PFSK-1 (cell line): ENCODE results near the gene SAP30L.

ENCODE experiments used
- POLR2AphosphoS5 ChIP-seq: IDR thresholded peaks from 2 replicates; pipeline ENCODE4 v1.6.1; 2012; ENCODE audit warnings: low read depth, mild to moderate bottlenecking, control low read depth, low read length, moderate library complexity
- SIN3A ChIP-seq: IDR thresholded peaks from 2 replicates; pipeline ENCODE4 v1.6.1; 2012; ENCODE audit warnings: mild to moderate bottlenecking, low read length, moderate library complexity, borderline replicate concordance; ENCODE audit not compliant: insufficient read depth
- TAF1 ChIP-seq: IDR thresholded peaks from 2 replicates; pipeline ENCODE4 v1.6.1; 2012; ENCODE audit warnings: low read length, control low read depth, borderline replicate concordance; ENCODE audit not compliant: insufficient read depth
- TF ChIP-seq, protein P1 (sequence below), 2 experiments: IDR thresholded peaks; 2 replicates each; pipeline versions ENCODE4 v1.6.1 to v1.8.0; 2011 to 2012; ENCODE audit warnings: low read depth in 2 of 2, low read length in 2 of 2, control low read depth in 1 of 2, inconsistent platforms in 1 of 2, mild to moderate bottlenecking in 1 of 2, moderate library complexity in 1 of 2; ENCODE audit not compliant: insufficient read depth in 1 of 2

DNA sequence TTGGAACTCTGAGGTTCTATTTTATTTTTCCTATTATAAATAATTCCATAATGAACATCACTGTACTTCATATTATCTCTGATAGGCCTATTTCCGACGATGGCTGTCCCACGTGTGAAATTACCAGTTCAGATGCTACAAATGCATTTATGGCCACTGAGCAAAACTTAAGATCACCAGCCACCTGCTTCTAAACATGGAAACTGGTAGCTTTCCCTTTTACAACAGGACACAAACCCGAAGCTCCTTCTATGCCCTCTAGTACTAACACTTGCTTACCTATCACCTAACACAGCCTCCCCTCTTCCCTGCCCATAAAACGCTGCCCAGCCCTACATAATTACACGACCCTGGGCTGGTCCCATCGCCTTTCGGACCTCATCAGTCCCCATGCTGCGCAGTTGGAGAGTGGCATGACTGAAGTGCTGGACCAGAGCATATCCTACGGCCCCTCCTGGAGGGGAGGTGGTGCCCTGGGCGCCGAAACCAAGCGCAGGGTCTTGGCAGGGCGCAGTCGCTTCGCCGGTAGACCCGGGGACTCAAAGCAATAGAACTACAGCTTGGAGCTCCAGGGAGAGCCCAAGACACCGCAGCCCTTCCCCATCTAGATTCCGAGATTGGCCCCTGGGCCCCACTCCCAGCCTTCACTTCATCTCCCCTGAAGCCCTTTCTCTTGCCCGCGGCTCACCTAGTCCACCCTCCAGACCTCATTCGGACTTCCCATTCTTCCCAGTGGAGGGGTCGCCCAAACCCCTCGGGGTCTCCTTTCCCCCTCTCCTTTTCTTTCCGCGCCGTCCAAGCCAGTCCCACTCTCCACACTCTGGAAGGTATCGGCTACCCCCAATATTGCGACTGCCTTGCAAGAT lies 1.0 kb upstream of the SAP30L start:
- TF ChIP-seq, protein P1, sequence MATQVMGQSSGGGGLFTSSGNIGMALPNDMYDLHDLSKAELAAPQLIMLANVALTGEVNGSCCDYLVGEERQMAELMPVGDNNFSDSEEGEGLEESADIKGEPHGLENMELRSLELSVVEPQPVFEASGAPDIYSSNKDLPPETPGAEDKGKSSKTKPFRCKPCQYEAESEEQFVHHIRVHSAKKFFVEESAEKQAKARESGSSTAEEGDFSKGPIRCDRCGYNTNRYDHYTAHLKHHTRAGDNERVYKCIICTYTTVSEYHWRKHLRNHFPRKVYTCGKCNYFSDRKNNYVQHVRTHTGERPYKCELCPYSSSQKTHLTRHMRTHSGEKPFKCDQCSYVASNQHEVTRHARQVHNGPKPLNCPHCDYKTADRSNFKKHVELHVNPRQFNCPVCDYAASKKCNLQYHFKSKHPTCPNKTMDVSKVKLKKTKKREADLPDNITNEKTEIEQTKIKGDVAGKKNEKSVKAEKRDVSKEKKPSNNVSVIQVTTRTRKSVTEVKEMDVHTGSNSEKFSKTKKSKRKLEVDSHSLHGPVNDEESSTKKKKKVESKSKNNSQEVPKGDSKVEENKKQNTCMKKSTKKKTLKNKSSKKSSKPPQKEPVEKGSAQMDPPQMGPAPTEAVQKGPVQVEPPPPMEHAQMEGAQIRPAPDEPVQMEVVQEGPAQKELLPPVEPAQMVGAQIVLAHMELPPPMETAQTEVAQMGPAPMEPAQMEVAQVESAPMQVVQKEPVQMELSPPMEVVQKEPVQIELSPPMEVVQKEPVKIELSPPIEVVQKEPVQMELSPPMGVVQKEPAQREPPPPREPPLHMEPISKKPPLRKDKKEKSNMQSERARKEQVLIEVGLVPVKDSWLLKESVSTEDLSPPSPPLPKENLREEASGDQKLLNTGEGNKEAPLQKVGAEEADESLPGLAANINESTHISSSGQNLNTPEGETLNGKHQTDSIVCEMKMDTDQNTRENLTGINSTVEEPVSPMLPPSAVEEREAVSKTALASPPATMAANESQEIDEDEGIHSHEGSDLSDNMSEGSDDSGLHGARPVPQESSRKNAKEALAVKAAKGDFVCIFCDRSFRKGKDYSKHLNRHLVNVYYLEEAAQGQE (IDR thresholded peaks at IDR 0.05; ENCODE audit: insufficient read depth in 1 of 2, low read depth in 2 of 2, low read length in 2 of 2): no peak
- TF ChIP-seq POLR2AphosphoS5 (no peak), TAF1 (no peak), SIN3A (no peak)
